Stimulated activated naive CD4-positive, alpha-beta T cell (primary cell): Measurements from ENCODE around the gene MAPK8.

Experiments
- DNase-seq, 6 experiments: peaks; one replicate each; lab custom pipeline; 2025; lab: John Stamatoyannopoulos, UW

The MAPK8 gene

DNA sequence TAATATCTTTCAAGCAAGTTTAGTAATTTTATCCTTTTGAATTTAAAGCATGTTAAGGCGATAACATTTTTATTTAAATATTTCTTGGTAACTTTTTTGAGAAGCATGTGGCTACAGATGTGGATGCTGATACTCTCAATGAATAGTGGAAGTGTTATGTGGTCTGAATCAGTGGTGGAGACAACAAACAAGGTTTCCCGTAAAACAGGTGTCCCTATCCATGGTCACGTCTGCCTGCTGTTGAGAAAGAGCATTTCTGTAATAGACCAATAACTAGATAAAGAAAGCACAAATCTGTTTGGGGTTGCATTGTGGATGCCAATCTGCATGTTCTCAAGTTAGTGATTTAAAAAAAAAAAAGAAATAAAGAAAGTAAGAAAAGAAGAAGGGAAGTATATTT lies 13.9 kb upstream of the MAPK8 start:
- DNase-seq = no peak

DNA sequence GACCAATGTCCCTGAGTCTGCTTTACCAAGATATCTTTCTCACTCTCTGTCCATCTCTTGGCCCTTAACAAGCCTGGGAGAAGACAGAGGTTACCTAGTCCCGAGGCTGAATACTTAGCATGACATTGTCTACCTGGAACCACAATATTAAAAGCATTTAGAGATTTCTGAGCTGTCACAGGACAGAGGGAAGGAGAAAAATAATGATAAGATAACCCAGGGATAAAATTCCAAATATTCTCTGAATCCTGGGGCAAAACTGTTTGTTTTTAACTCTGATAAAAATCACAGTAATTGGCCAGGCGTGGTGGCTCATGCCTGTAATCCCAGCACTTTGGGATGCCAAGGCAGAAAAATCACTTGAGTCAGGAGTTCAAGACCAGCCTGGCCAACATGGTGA lies 12.0 kb upstream of the MAPK8 start:
- no peak for DNase-seq

DNA sequence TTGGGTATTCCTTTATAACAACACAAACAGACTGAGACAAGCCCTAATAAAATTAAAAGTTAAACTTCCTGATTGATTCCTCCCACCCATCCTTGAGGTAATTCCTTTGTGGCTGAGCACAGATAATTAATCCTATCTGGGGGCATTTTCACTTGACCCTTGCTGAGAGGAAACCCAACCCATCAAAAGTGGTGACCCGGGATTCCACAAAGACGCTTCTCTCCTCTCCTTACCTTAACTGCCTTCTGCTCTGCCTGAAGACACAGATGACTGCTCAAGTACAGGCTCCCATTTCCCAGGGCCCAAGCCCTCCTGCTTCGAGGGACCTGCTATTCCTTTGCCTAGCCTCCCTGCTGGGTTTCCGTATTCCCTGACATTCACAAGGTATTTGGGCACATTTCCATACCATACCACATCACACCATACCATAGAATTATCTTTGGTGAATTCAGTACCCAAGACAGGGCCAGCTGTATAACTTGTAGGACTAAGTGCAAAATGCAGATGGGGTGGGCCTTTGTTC lies 9.8 kb upstream of the MAPK8 start:
- DNase-seq = no peak

- DNase-seq = no peak
Observed at GRCh38 chr10:48299066-48299465, 7.4 kb upstream of the MAPK8 start.

GRCh38 chr10:48299692-48300091 lies 6.8 kb upstream of the MAPK8 start:
- no peak for DNase-seq

DNA sequence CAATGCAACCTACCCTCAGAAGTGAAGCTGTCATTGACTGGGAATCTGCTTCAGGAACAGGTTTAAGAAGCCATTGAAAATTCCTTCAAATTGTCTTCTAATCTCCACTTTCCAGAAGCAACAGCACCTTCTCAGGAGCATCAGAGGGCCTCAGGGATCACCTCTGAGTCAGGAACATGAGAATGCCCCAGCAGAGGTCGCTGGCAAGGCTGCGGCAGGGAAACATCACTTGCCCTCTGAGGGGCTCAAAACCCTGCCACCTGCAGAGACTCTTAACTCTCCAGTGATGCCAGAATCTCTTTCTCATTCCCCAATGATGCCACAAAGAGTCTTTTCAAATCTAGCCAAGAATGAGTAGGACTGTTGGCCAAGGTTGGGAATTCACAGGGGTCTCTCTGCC lies 5.9 kb upstream of the MAPK8 start:
- DNase-seq = no peak

DNA sequence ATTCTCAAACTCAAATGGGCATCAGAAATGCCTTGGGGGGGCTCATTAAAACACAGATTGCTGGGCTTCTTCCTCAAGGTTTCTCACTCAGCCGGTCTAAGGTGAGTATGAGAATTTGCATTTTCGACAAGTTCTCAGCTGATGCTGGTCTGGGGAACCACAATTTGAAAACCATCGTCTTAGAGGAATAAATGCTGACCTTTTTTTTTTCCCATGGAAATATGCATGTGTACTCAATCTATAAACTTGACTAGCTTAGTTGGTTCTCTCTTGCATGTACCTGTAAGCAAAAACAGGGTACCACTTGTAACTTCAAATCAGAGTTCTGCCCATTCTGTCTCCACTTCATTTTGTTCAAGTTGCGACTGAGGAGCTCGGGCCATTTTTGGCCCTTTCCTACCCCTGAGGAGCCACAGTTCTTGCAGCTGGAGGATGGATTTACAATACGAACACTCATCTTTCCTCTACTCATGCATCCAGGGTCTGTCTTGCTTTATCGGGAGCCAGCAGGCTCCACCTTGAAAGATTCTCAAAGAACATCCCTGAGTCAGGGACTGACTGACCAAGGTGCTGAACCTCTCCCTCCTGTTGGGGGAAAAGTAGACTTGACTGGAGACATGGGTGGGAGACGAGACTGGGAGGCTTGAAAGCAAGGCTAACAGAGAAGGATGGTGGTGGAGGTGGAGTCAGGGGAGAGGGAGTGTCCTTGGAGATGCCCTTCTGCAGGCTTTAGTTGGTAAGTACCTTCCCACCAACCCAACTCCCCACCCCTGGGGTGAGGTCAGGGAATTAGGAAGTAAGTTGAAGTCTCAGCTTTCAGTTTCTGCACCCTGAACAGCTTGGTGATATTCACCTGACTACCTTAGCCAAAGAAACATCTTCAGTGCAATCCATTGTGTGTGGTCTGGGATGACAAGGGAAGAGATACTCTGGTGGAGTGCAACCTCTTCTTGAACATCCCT lies 3.7 kb upstream of the MAPK8 start:
- no peak for DNase-seq

- no peak for DNase-seq
Observed at GRCh38 chr10:48305905-48306264, 592 bp upstream of the MAPK8 start.

GRCh38 chr10:48306870-48307710 lies 613 bp downstream of the MAPK8 start:
- peak in 5 of 6 experiments; percentile 69 to 91 (median 80) for DNase-seq

DNA sequence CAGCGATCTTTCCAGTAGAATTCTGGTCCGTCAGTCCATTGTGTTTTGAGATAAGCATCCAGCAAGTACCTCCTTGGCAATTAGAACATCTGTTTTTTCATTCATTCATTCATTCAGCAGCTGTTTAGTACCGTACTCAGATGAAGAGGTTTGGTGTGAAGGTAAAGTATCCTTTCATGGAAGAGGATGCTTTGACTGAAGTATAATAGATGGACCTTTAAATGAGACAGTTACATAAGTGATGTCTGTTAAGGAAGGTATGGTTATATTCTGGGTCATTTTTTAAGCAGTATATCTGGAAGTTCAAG lies 1.2 kb downstream of the MAPK8 start:
- no peak for DNase-seq

DNA sequence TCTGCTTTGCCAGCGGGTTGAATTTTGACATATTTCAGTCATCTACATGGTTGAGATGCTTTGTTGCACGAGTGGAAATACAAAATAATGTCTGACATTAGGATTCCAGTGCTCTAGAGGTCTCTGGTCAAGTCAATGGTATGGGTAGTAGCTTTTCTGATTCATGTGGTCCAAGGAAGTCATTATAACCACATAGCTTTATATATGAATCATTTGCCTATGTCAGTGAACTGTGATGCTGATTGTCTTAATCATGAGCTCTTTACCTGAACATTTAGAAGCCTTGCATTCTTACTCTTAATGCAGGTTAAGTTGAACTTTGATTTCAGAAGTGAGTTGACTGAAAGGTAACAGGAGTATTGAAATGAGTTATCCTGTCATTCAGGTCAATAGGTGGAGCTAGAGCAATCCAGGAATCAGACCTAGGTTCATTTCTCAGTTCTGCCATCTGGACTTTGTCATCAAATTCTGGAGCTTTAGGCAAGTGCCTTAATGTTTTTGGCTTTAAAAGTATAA lies 3.3 kb downstream of the MAPK8 start:
- DNase-seq = peak in 2 of 6 experiments; percentile 10 to 26

DNA sequence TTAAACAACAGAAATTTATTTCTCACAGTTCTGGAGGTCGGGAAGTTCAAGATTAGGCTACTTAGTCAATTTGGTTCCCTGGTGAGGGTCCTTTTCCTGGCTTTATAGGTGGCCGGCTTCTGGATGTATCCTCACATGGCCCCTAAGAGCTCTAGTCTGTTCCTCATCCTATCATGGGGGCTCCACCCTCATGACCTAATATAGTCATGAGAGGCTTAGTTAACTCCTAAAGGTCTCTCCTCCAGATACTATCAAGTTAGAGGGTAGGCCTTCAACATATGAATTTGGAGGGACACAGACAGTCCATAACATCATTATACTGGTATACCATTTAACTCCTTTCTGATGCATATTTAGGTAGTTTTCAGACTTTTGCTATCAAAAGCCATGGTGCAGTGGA lies 7.6 kb downstream of the MAPK8 start:
- DNase-seq = no peak

DNA sequence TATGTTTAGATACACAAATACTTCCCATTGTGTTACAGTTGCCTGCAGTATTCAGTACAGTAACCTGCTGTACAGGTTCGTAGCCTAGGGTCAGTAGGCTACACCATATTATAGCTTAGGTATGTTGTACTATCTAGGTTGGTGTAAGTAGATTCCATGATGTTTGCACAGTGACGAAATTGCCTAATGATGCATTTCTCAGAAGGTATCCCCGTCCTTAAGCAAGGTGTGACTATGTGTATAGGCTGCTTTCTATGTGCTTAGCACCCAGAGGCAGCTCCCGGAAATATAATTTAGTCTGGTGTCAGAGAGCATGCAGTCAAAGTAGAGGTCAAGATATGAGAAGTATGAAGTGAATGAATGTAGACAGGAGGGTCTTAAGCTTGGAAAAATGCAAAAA lies 9.8 kb downstream of the MAPK8 start:
- no peak for DNase-seq

GRCh38 chr10:48317321-48317990 lies 11.0 kb downstream of the MAPK8 start:
- DNase-seq = no peak

DNA sequence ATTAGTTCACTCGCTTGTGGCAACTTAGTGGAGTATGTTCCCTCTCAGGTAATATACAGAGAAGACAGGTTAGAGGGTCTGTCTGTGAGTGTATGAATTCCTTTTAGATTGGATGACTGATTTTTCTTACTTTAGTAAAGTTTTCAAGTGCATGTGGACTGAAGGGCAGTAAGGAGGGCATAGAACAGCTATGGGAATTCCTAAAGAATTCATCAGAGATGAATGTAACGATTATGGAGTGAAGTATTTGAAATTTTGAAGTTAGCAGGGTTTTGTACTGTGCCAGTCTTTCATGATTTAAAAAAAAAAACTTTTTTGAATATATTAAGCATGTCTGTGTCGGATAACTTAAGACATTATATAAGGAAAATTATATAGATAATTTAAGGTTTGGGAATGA lies 15.5 kb downstream of the MAPK8 start:
- DNase-seq = no peak

GRCh38 chr10:48324580-48324979 lies 18.1 kb downstream of the MAPK8 start:
- DNase-seq = no peak

DNA sequence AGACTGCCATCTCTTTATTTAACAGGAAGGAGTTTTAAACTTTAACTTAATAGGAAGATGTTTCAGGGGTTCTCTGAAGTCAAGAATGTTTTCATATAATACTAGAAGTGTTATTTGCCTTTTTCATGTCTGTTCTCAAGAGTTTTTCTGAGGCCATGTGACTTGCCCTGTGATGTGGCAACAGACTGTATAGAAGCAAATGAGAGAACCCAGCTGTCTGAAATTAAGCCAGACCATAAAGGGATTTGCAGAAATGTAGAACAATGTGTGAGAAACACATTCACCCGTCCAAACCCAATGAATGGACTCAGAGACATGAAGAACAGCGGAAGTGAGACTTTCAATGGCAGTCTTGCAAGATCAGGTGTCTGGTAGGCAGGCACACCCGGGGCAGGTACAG lies 23.8 kb downstream of the MAPK8 start:
- DNase-seq = peak in 4 of 6 experiments; percentile 4 to 42 (median 22)

- no peak for DNase-seq
Observed at GRCh38 chr10:48331436-48331835, 25.0 kb downstream of the MAPK8 start.

GRCh38 chr10:48332166-48332870 lies 25.8 kb downstream of the MAPK8 start:
- DNase-seq = no peak

- no peak for DNase-seq
Observed at GRCh38 chr10:48332871-48333216, 26.4 kb downstream of the MAPK8 start.

DNA sequence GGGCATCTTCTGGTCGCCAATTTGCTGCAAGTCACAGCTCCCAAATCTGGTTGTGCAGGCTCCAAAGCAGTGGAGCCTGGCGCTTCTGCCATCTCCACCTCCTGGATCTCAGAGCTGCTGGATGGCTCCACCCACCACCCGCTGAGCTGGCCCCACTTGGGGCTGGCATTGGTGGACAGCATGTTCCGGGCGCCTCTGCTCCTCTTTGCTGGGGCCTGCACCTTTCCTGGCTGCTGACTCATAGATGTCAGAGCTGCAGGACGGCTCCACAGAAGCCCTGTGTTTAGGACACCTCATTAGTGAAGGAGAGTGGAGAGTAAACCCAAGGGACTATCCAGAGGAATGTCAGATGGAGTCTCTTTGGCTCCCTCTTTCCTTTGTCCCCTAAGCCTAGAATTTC lies 27.4 kb downstream of the MAPK8 start:
- DNase-seq = no peak

DNA sequence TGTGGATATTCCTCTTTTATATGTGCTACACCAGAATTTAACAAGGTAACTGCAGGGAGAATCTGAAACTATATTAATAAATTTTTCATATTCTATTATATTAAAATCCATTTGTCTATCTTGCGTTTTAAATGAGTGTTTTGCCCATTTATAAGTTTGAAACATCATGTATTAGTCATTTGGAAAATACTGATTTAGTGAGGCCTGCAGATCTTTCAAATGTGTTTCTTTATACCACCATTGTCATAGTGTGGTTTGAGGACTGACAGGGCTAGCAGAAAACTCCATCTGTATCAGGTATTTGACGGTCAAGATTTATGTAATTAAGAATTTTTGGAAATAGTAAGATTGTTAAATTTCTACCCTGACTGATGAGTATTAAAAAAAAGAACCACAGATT lies 29.3 kb downstream of the MAPK8 start:
- no peak for DNase-seq
